Activated CD4-positive, alpha-beta T cell treated with anti-CD3 and anti-CD28 coated beads, Interleukin-2, amount 10 ng/mL, durations not matched to agents 7 days and 5 days (primary cell): ENCODE measurements around the gene IFT74. TPM values are rescaled to one million over a fixed set of nuclear protein-coding genes. Genes with fewer than 3 reads are reported as not detected.
"Not testable (repeated sequence)": the region's sequence is repeated elsewhere in the genome, so short reads cannot be mapped to it uniquely, and the experiment has no call there.

Source experiments
- CTCF ChIA-PET: fragments of 350-600 bp; sonication (Branson Sonifier 250); formaldehyde crosslinking; loops from one replicate; lab custom pipeline; 2021; ENCODE audit warnings: antibody characterized with exemption; lab: Charles Lee
- POLR2A ChIA-PET: fragments of 350-600 bp; sonication (Branson Sonifier 250); formaldehyde crosslinking; loops from one replicate; lab custom pipeline; 2021; ENCODE audit warnings: antibody characterized with exemption; lab: Charles Lee
- DNase-seq: peaks from one replicate; pipeline ENCODE4 v3.0.0-alpha.2; 2020
- H3K27ac Mint-ChIP-seq: one replicate; pipeline ENCODE4 v1.8.0; 2021; ENCODE audit warnings: mild to moderate bottlenecking, moderate library complexity, mixed read lengths
- H3K27me3 Mint-ChIP-seq: one replicate; pipeline ENCODE4 v1.8.0; 2021; ENCODE audit warnings: mixed read lengths
- H3K36me3 Mint-ChIP-seq: one replicate; pipeline ENCODE4 v1.8.0; 2021; ENCODE audit warnings: low read depth, mixed read lengths
- H3K4me1 Mint-ChIP-seq: one replicate; pipeline ENCODE4 v1.8.0; 2021; ENCODE audit warnings: mixed read lengths
- H3K4me3 Mint-ChIP-seq: one replicate; pipeline ENCODE4 v1.8.0; 2021; ENCODE audit warnings: mild to moderate bottlenecking, moderate library complexity, mixed read lengths
- H3K9me3 Mint-ChIP-seq: one replicate; pipeline ENCODE4 v1.8.0; 2021; ENCODE audit warnings: mixed read lengths
- total RNA-seq, 2 experiments: library from RNA; stranded (reverse); gene quantifications; one replicate each; pipeline ENCODE4 v1.2.3, GENCODE V29; 2021

IFT74 gene
- total RNA-seq, 2 experiments from 2014 or later, result 7.2 to 7.7 TPM

GRCh38 chr9:27092496-27092895 is 136.3 kb downstream of the IFT74 start:
- DNase-seq, H3K27me3 Mint-ChIP-seq, POLR2A ChIA-PET, H3K4me1 Mint-ChIP-seq, H3K9me3 Mint-ChIP-seq, H3K36me3 Mint-ChIP-seq, CTCF ChIA-PET, H3K4me3 Mint-ChIP-seq, H3K27ac Mint-ChIP-seq: not testable (repeated sequence)

GRCh38 chr9:27093384-27094067 is 137.3 kb downstream of the IFT74 start:
- H3K4me1 Mint-ChIP-seq, result not testable (repeated sequence)

DNA sequence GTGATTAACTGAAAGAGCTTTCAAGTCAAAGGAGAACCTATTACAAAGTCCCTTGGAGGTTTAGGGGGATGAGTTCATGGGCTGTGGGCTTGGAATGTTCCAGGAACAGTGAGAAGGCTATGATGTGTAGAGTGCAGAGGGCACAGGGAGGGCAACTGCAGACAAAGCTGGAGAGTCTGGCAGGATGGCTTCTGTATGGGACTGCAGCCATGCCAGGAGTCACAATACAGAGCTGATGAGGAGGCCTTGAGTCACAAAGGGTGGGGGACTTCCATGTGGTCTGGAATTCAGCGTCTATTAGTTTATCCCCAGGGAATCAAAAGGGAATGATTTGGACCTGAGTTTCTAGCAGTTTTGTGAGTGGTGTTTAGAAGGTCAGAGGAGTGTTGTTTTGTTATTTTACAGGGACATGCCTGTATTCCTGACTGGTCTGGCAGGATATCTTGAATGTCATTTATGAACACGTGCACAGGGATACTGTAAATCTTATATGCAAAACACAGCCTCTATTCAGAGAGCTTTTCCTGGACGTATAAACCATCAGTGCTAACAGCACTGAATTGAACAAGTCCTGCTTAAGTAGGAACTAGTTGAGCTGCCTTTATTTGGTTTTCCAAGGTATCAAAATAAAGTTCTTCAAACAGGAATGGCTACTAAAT is 138.6 kb downstream of the IFT74 start:
- POLR2A ChIA-PET, result no interaction called here
- no peak for DNase-seq
- Mint-ChIP-seq H3K9me3 (no peaks in the 10 kb centered on the region), H3K4me3 (no peak overlapping the region), H3K27me3 (peaks cover 9% of the 10 kb centered on the region), H3K27ac (no peak overlapping the region), H3K4me1 (peaks cover 4% of the 10 kb centered on the region), H3K36me3 (no peaks in the 10 kb centered on the region)
- CTCF ChIA-PET, result no interaction called here

More at GRCh38 chr9:27093384-27094067, 137.3 kb downstream of the IFT74 start:
- H3K4me3 Mint-ChIP-seq, DNase-seq, POLR2A ChIA-PET, CTCF ChIA-PET, H3K27me3 Mint-ChIP-seq, H3K9me3 Mint-ChIP-seq, H3K36me3 Mint-ChIP-seq, H3K27ac Mint-ChIP-seq: not testable (repeated sequence)

GRCh38 chr9:27107241-27107640 is 151.0 kb downstream of the IFT74 start:
- ChIA-PET POLR2A (no interaction called here), CTCF (no interaction called here)
- H3K36me3 Mint-ChIP-seq, result no peaks in the 10 kb centered on the region
- H3K27ac Mint-ChIP-seq, result no peak overlapping the region
- DNase-seq, result no peak
- H3K4me1 Mint-ChIP-seq, result no peaks in the 10 kb centered on the region
- H3K27me3 Mint-ChIP-seq, result peaks cover 2% of the 10 kb centered on the region
- H3K4me3 Mint-ChIP-seq, result no peak overlapping the region
- H3K9me3 Mint-ChIP-seq, result no peaks in the 10 kb centered on the region

- no peaks in the 10 kb centered on the region for H3K4me1 Mint-ChIP-seq
- ChIA-PET POLR2A (interaction anchor here (0.7 kb wide), 1 partner anchor 1874 kb away, joined by 3 read pairs; no protein-coding TSS in a partner anchor), CTCF (no interaction called here)
- no peaks in the 10 kb centered on the region for H3K9me3 Mint-ChIP-seq
- H3K4me3 Mint-ChIP-seq, result no peak within 1 kb of the TSS
- H3K27me3 Mint-ChIP-seq, result peaks cover 2% of the 10 kb centered on the region
- no peak within 1 kb of the TSS for H3K27ac Mint-ChIP-seq
- no peaks in the 10 kb centered on the region for H3K36me3 Mint-ChIP-seq
- no peak for DNase-seq
Measured at GRCh38 chr9:27108981-27109541, 152.8 kb downstream of the IFT74 start, which contains the start of gene TEK. Gene TEK, plus strand, starts transcription at chr9:27109225. Its CDS starts 366 bp downstream, at chr9:27109591.

DNA sequence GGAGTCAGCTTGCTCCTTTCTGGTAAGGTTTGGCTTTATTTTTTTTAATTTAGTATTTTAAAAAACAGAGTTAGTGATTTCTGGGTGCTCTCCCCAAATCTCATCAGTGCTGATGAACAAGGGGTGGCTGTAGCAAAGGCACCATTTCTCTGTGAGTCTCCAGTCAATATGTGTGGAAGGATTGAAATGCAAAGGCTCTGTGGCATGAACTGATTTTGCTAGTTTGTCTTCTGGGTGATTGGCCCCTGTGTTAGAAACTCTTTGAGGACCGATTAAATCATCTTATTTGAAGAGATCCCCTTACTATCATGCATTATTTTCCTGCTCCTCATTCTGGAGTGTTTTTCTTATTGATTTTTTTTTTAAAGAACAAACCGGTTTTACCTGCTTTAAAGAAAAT is 153.4 kb downstream of the IFT74 start:
- Mint-ChIP-seq H3K4me3 (no peak overlapping the region), H3K27ac (no peak overlapping the region), H3K36me3 (no peaks in the 10 kb centered on the region), H3K9me3 (no peaks in the 10 kb centered on the region), H3K27me3 (peaks cover 2% of the 10 kb centered on the region), H3K4me1 (no peaks in the 10 kb centered on the region)
- ChIA-PET POLR2A (interaction anchor here (0.7 kb wide), 1 partner anchor 1873 kb away, joined by 3 read pairs; no protein-coding TSS in a partner anchor), CTCF (no interaction called here)
- DNase-seq, result no peak

DNA sequence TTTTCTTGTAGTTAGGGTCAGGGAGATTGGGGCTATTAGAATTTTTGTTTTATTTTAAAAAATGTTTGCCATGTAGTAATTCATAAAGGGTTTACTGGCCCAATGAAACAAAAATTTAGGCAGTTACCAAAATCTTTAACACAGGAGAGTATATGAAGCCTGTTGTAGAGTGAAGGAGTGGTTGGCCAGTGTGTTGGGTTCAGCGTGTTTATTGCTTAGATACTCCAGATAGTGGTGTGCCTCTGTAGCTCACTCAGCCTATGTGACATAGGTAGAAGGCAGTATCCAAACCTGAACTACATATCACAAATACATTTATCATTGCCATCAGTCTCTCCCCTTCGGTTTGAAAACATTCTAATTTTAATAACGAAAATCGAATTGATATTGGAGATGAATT is 154.0 kb downstream of the IFT74 start:
- POLR2A ChIA-PET, result no interaction called here
- DNase-seq, result no peak
- peaks cover 2% of the 10 kb centered on the region for H3K27me3 Mint-ChIP-seq
- no peak overlapping the region for H3K27ac Mint-ChIP-seq
- H3K36me3 Mint-ChIP-seq, result no peaks in the 10 kb centered on the region
- no peak overlapping the region for H3K4me3 Mint-ChIP-seq
- CTCF ChIA-PET, result no interaction called here
- no peaks in the 10 kb centered on the region for H3K9me3 Mint-ChIP-seq
- H3K4me1 Mint-ChIP-seq, result no peaks in the 10 kb centered on the region

DNA sequence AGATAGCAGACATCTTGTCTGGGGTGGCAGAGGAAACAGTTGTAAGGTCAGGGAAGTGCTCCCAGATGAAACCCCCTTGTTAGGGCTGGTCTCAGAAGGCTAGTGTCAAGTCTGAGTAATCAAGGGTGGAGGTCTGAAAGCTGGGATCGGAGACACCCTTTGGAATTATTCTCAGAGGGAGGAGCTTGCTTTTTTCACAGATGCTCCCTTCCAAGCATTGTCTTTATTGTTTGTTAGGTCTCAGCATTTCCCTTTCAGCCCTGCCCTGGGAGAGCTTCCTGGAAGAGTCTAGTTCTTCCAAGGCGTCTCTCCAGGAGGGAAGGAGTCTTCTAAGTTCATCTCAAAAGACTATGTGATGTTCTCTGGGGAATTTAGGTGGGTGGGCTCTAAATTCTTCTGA is 156.0 kb downstream of the IFT74 start:
- Mint-ChIP-seq H3K27me3 (peaks cover 2% of the 10 kb centered on the region), H3K4me1 (no peaks in the 10 kb centered on the region), H3K27ac (no peak overlapping the region), H3K4me3 (no peak overlapping the region), H3K36me3 (no peaks in the 10 kb centered on the region), H3K9me3 (no peaks in the 10 kb centered on the region)
- ChIA-PET POLR2A (no interaction called here), CTCF (no interaction called here)
- no peak for DNase-seq

Other genes starting within 250 kb of the IFT74 start
- 10 to 100 TPM; 15.1 to 16.3 TPM for gene CAAP1, start 63.6 kb upstream of the IFT74 start, total RNA-seq
- 10 to 100 TPM; 29.0 to 33.8 TPM for gene PLAA, start 9.2 kb upstream of the IFT74 start, total RNA-seq
- gene LRRC19, start 49.3 kb downstream of the IFT74 start, total RNA-seq, result not detected
- gene TEK, start 152.8 kb downstream of the IFT74 start, total RNA-seq, result not detected